HG02759 (cell line): Measurements from ENCODE around the gene IRF4.

Experiments used
- ATAC-seq: cut with Tn5 transposase; IDR thresholded peaks from one replicate; pipeline ENCODE4 v1.9.1; 2021; ENCODE audit warnings: mild to moderate bottlenecking, moderate library complexity; ENCODE audit not compliant: unreplicated experiment

The IRF4 gene

GRCh38 chr6:352896-353470, 38.6 kb upstream of the IRF4 start:
- ATAC-seq = no peak

GRCh38 chr6:353642-354614, 37.6 kb upstream of the IRF4 start:
- ATAC-seq = no peak

- no peak for ATAC-seq
Measured at GRCh38 chr6:354631-355280, 36.8 kb upstream of the IRF4 start.

GRCh38 chr6:355373-356208, 36.0 kb upstream of the IRF4 start:
- ATAC-seq = no peak

- ATAC-seq = peak; percentile 62
Measured at GRCh38 chr6:356828-357251, 34.7 kb upstream of the IRF4 start.

- no peak for ATAC-seq
Measured at GRCh38 chr6:357261-357790, 34.2 kb upstream of the IRF4 start.

GRCh38 chr6:357791-358341, 33.7 kb upstream of the IRF4 start:
- no peak for ATAC-seq

GRCh38 chr6:358432-358831, 33.1 kb upstream of the IRF4 start:
- no peak for ATAC-seq

GRCh38 chr6:358847-359246, 32.7 kb upstream of the IRF4 start:
- ATAC-seq = no peak

- ATAC-seq = no peak
Measured at GRCh38 chr6:359261-360035, 32.1 kb upstream of the IRF4 start.

- no peak for ATAC-seq
Measured at GRCh38 chr6:360349-360748, 31.2 kb upstream of the IRF4 start.

GRCh38 chr6:360764-361373, 30.7 kb upstream of the IRF4 start:
- ATAC-seq = no peak

GRCh38 chr6:361411-362132, 30.0 kb upstream of the IRF4 start:
- ATAC-seq = no peak

- no peak for ATAC-seq
Measured at GRCh38 chr6:362231-362923, 29.2 kb upstream of the IRF4 start.

- ATAC-seq = no peak
Measured at GRCh38 chr6:362924-363249, 28.7 kb upstream of the IRF4 start.

GRCh38 chr6:363291-363690, 28.3 kb upstream of the IRF4 start:
- ATAC-seq = no peak

- ATAC-seq = no peak
Measured at GRCh38 chr6:363909-364308, 27.6 kb upstream of the IRF4 start.
